Anterior cingulate cortex (tissue), 58 donors: ENCODE results near the gene GSN.

Source experiments
- DNase-seq, 58 donors: peaks; one replicate each; lab custom pipeline; 2025; lab: John Stamatoyannopoulos, UW

The GSN gene

DNA sequence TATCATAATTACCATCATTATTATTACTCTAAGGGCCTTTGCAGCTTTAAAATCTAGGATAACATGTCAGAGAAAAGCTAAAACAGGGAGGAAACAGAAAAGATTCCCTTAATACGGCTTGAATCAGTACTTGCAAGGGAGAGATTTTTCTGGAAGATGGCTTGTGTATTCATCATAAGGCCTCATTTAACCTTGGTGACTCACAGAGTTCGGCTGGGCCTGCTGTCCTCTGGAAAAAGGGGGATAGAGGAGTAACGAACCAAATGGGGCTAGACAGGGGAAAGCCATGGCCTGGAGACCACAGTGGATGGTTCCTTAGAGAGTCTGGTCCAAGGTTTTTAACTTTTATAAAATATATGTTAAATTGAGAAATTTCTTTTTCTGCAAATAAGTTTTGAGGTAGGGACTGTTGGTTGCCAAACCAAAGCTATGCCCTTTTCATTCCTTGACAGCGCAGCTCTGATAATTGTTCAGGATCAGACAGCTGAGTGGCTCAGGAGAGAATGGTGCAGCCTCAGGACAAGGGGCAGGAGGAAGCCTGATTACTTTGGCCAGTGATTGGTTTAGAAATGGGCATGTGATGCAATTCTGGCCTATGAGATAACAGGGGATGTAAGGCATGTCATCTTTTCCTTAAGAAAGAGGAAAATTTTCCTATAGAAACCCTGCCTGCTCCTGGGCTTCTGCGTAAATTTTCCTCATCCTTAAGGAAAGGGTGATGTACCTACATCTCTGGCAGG lies 25.6 kb upstream of the GSN start:
- DNase-seq, result no peak

DNA sequence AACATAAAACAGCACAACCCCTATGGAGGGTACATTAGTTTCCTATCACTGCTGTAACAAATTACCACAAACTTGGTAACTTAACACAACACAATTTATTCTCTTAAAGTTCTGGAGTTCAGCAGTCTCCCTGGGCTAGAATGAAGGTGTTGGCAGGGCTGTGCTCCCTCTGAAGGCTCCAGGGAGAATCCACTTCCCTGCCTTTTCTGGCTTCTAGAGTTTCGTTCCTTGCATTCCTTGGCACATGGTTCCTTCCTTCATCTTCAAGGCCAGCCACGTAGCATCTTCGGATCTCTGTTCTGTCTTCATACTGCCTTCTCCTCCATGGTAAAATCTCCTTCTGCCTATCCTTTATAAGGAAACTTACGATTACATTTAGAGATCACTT lies 25.0 kb upstream of the GSN start:
- no peak for DNase-seq

DNA sequence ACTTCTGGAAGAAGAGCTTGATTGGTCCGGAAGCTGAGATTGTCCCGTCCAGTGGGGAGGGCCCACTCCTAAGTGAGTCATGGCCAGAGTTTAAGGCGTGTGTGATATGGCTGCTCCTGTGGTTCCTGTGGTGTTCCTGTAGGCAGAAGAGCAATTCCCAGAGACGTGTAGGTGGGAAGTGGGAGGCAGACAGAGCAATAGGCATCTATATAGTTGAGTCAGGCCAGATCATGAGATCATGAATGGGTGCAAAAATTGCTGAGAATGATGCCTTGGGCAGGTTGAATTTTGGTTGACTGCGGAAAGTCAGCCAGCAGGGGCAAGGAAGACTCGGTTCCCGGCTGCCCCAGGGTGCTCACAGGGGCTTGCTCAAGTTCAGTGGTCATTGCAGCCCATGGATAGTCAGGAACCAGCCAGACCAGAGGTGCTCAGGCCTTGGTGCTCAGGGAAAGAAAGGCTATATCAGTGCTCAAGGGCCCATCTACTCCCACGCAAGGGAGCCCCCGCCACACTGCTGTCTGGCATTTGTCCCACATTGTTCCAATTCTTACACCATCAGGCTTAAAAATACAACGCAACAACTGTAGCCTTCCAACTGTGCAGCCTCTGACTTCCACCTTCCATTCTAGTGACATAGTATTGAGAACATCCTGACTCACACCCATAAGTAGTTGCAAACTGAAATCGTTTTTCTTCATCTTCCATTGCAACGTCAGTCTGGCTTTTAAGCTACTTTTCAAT lies 21.0 kb upstream of the GSN start:
- DNase-seq, result no peak

DNA sequence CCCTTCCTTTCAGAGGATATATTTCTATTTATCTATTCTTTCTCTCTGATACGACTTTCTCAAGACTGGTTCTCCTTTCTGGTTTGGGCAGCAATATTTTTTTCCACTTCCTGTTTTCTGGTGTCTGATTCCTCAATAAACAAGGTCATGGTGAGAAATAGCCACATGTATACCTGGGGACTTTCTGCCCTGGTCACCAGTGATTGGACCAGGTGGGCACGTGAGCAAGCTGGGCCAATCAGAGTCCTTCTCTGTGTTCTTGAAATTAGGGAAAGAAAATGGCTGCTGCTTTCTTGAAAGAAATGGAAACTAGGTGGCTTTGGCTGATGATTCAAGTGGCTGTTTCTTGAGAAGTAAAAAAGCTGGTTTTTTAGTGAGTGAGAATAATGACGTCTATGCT lies 18.4 kb upstream of the GSN start:
- DNase-seq, result no peak

DNA sequence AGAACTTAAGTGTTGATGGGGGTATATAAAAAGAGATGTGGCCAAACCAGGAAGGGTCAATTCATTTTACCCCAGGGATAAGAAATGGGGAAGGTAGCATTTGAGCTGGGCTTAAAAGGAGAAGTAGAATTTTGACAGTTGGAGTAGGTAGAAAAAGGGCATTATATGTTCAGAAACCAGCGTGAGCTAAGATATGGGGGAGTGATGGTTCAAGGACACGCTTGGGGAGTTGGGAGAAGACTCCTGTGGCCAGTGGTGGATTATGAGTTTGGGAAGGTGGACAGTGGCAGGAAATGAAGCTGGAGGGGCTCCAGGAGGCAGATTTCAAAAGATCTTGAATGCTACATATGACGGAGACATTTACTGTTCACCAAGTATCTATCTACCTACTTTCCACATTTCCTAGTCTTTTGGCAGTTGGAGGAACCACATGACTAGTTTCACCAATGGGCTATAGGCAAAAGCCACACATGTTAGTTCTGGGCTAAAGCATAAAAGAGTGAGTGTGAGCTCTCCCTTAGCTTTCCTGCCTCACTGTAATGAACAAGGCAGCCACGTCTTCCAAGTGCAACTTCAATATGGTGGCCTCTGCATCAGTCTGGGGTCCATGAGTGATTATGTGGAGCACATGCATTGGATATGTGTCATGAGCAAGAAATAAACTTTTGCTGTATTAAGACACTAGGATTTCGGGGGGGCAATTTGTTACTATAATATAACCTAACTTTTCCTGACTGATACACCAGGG lies 15.7 kb upstream of the GSN start:
- DNase-seq, result no peak

DNA sequence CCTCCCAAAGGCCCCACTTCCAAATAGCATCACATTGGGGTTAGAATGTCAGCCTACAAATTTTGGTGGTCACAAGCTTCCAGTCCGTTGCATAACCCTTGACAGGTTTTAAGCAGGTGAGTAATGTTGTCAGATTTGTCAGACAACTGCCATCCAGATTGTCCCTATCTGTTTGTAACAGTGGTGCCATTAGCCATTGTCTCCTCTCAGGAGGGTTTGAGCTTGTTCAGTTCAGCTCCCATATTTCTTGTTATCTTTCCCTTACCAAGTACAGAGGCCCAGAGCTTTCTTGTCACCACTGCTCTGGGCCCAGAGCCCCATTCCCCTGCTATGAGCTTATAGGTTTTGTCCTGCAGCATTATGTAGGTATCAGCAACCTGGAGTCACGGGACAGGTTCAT lies 14.8 kb upstream of the GSN start:
- no peak for DNase-seq

DNA sequence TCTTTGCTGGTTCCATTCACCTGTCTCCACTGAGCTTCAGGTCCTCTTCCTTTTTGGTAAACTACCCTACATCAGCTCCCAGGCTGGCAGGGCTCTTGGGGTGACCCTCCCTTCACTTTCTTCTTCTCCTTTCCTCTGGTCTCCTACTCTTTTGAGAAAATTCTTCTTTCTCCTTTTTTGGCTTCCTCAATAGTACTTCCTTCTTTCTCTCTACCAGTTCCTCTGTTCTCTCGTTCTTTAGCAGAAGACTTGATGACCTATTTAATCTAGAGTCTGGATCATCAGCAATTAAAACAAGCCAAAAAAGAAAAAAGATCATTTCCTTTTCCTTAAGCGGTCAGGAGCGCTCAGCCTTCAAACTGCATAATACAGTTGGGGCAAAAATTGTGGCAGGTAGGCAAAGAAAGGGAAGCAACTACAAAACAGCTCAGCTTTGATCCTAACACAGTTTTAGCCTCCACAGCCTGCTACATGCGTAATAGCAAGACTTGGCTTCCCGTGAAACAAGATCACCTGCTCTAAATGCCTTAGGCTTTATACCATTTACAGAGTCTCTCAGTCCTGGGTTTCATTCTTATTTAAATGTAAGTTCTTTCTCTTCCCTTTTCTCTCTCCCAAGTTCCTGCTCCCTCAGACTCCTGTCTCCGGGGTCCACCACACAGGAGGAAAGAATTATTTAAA lies 14.0 kb upstream of the GSN start:
- no peak for DNase-seq

DNA sequence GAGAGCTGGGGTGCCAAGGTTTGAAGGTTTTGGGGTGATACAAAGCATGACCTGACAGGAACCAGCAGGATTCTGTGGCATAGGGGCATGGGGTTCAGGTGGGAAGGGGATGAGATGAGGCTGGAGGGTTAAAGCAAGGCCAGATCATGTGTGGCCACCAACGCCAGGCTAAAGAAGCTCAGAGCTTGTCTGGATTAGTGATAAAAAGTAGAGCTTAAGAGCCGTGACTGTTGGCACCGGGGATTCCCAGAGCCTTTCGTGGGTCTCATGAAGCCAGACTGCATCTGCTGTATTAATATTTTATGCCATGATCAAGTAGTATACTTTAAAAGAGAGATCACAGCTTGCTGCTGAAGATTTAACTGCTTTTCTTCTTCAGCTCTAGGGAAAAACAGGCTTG lies 8.5 kb upstream of the GSN start:
- no peak for DNase-seq

DNA sequence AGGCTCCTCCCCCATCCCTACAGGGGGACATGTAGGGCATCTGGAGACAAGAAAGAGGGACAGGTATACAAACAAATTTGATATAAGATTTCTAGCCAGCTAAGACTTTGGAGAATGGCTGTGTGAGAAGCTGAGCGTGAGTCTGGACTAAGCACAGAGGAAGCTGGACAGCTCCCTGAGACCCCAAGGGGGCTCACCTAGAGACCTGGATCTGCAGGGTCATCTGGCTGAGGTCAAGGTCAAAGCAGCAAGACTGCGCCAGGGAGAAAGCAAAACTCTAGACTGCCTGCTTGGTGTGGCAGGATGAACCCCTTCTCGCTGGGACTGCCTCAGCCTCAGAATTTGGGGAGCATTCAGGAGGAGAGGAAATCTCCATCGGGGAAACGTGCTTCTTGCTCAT lies 8.0 kb upstream of the GSN start:
- DNase-seq, result no peak

DNA sequence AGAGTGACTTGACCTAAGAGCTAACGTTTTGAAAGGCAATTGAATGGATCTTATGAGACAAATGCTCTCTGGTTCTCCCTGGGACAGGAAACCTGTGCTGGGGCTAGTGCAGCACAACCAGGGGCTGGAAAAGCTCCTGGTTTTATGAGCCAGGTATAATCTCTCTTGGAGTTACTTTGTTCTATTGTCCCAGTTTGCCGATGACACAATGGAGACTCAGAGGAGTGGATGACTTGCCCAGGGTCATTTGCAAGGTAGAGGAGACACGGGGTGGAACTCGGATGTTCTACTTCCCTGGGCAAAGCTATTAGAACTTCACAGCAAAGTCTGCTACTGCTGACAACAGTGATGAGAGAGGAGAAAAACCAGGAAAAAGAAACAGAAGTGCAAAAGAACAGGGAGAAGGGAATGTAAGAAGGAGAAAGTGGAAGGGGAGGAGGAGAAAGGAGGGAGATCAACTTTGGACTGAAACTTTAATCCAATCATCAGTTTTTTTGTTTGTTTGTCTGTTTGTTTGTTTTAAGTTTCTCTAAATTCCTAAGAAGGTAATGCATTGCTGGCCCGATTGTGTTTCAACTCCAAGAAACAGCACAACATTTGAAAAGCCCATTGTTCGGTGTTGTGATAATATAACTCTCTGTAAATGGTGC lies 7.4 kb upstream of the GSN start:
- DNase-seq, result no peak

DNA sequence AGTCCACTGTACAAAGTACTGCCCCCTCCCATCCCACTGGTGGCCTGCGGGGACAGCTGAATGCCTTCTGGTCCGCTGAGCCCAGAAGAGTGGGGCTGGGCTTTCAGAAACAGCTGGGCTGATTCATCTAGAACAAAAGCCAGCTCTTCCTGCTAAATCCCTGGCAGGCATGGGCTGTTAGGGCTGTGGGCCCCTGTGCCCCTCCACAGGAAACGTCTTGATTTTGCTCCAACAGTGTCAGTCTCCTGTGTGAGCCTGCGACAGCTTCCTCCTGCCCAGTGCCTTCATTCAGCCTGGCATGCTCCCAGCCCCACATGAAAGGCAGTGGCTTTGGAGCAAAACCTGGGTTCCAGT lies 6.9 kb upstream of the GSN start:
- peak in 46 of 58 donors; percentile 10 to 91 (median 74) for DNase-seq

DNA sequence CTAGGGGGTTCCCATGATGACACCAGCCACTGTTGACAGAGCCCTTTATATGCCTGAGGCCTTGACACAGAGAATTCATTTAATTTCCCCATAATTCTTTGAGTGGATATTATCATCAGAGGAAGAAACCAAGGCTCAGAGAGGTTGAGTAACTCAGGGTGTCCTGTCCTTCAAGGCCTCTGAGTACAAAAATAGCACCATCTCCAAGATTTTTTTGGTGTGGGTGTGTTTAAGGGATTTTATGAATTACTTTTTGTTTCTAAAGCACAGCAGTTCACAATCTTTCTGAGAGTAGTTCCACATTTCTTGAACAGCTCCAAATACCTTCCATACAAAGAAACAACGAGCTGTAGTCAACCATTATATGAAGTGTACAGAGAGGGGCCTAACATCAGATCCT lies 6.2 kb upstream of the GSN start:
- DNase-seq, result no peak

DNA sequence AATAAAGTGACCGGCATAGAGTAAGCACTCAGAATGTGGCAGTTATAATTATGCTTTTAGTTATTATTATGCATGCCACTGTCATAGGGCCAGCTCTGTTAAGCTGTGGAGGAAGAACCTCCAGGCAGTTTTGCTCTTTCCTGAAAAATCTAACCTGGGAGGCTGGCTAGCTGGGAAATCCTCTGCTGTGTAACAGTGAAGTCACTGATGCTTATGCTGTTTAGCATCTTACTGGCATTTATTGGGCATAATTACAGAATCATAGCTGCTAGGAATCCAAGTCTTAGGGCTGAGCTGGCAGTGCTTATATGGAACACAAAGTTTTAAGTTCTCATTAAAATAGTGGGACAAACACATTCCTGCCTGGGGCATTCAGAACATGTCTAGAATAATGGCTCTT lies 5.5 kb upstream of the GSN start:
- no peak for DNase-seq

DNA sequence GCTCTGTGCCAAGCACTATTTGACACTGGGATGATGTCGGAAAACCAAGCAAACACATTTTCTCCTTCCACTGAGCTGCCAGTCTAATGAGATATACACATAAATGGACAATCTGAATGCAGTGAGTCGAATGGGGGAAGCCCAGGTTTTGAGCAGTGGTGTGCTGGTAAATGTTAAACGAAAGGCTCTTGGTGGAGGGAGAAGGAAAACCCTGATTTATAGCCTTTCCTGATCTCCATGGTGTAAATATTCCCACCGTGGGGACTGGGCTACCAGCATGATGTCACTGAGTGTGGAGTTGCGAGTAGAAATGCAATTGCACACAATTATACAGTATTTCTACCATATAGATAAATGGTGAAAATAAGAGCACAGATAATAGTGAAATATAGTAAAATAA lies 5.0 kb upstream of the GSN start:
- DNase-seq, result no peak

DNA sequence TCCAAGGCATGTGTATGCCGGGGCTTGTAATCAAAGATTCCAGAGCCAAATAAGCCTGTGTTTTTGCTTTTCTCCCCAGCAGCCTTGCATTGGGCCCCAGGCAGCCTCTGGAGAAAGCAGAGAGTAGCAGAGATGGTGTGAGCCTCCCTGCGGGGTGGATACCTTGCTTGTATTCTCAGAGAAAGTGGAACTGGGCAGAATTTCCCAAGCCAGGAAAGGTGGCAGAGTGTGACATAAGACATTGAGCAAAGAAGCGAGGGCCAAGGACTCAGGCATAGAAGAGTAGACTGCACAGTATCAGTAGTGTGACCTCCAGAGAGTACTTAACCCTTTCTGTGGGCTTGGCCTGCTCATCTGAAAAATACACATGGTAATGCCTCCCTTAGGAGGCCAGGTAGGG lies 1.6 kb upstream of the GSN start:
- DNase-seq, result no peak

DNA sequence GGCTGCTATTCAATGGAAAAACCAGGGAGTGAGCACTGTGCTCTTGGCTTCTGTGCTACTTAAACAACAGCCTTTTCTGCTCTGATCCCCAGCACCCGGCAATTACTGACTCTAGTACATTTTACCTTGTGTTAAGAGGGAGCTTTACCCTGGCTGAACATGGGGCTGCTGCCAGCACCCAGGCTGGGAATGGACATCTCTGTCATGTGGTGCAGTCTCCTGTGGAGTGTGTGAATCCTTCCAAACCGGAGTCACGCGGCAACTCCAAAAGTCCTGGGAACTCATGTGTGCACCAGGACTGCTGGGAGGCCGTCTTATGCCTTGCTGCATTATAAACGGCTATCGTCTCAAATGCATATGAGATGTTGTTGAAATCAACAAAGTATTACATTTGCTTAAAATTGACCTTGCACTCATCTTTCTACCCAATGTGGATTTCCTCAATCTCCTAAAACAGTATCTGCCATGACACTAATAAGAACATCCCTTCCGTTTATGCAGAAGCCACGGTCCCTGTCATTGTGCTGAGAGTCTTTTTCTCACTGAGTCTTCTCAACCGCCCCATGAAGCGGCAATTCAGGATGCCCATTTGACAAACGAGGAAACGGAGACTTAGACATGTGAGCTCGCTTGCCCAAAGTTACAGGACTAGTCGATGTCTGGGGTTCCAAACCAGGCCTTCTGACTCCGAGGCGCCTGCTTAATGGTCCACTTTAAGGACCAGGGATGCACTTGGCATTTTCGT lies 884 bp upstream of the GSN start:
- DNase-seq, result peak in 35 of 58 donors; percentile 19 to 76 (median 55)

DNA sequence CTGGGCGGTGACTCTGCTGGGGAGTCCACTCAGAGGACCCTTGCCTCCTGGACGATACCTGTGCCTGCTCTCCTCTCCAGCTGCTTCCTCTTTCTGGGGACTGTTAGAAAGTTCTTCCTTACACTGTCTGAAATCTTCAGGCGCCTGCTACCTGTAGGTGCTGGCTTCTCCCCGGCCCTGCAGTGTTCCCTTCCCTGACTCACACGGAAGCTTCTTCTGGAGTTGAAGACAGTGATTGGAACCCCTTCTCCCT lies 562 bp downstream of the GSN start:
- DNase-seq, result peak in 2 of 58 donors; percentile 63 to 70

DNA sequence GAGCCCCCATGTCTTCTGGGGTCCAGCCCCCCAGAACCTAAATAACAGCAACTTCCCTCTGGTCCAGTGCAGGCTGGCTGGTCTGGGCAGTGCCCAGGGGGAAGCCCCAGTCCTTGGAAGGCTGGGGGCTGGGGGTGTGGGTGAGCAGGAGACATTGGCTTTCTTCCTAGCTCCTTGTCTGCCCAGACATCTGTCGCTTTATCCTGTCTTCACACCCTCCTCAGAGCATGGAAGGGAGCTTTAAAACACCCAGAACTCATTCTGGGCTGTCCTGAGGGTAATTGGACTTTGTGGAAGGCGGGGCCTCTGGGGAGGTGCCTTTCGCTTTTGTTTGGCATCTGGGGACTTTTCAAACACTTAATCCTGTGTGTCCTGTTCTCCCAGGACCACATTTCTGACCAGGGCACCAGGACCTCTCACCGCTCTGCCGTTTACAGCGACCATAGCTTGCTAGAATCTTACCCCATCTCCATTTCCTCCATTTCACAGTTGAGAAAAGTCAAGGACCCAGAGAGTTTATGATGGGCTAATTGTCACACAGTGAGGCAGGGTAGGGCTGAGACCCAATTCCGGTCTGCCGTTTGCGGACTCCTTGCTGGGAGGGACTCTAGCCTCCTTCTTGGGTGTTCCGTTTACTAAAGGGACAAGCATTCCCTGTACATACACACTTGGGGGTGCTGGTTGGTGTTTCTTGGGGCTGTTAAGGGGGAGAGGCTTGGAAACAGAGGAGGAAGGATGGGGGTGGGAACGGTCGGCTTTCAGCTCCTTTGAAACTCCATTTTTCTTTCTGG lies 1.1 kb downstream of the GSN start:
- DNase-seq, result peak in 21 of 58 donors; percentile 21 to 81 (median 53)

DNA sequence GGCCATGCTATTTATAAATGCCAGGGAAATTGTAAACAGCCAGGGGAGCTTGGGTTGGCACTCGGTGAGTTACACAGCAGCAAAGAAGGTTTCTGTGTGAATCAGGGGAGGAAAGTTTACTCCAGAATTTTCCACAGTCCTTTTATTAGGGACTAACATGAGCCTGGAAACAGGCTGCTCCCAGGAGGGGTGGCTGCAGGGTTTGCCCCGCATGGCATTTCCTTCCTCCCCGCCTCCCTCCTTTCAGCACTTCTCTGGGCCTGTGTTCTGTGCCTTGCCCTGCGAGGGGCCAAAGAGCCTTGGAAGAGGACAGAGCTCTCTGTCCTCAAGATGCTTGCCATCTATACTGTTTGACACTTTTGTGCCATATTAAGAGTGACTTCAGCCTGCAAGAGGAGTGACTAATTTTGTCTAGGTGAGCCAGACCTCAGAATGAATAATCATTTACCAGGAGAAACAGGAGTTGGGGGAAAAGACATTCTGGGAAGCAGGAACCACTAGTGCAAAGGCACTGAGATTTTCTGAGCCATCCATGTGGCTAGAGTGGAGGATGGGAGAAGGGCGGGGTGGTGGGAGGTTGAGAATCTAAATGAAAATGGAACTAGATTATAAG lies 1.8 kb downstream of the GSN start:
- DNase-seq, result peak in 8 of 58 donors; percentile 35 to 71 (median 39)
